Colonic mucosa (tissue), 4 donors: ENCODE data around the gene MAD1L1. TPM values are rescaled to one million over a fixed set of nuclear protein-coding genes. Genes with fewer than 3 reads are reported as not detected.
A peak's percentile ranks its signal among the peaks of the same experiment; 100 is the strongest.

Experiments used
- DNase-seq: peaks from one replicate; pipeline ENCODE4 v3.0.0-alpha.2; 2020
- H3K27ac ChIP-seq: fragments of 200-600 bp; one replicate; pipeline ENCODE4 v1.8.0; 2021
- H3K27me3 ChIP-seq: fragments of 200-600 bp; one replicate; pipeline ENCODE4 v1.8.0; 2021
- H3K36me3 ChIP-seq: fragments of 200-600 bp; one replicate; pipeline ENCODE4 v1.8.0; 2021
- H3K4me1 ChIP-seq: fragments of 200-600 bp; one replicate; pipeline ENCODE4 v1.8.0; 2021; ENCODE audit warnings: mild to moderate bottlenecking
- H3K4me3 ChIP-seq: fragments of 200-600 bp; one replicate; pipeline ENCODE4 v1.8.0; 2021
- H3K9ac ChIP-seq, 2 donors: one replicate each; pipeline ENCODE4 v1.7.0; 2013; ENCODE audit warnings: control low read depth in 2 of 2, low read depth in 2 of 2, low read length in 2 of 2
- H3K9me3 ChIP-seq: fragments of 200-600 bp; one replicate; pipeline ENCODE4 v1.8.0; 2021
- intact Hi-C: fragments of 100-400 bp; cut with DNase I; formaldehyde crosslinking; loops from one replicate; pipeline ENCODE4 v1.14.1; 2022
- total RNA-seq, 2 donors: library from RNA; stranded (reverse); fragmentation: NEBNext Ultra II Directional in 1 of 2; extraction: Animal tissue kit (Norgen Biotek cat#: 25700) in 1 of 2; gene quantifications; one replicate each; pipeline ENCODE4 v1.2.1, GENCODE V29; 2021
- TF ChIP-seq, protein P1 (sequence below): fragments of 200-600 bp; IDR thresholded peaks from one replicate; pipeline ENCODE4 v1.8.0; 2022; ENCODE audit warnings: antibody characterized with exemption, mild to moderate bottlenecking
- donor health status: healthy.
- donor health status: DM: no; HTN: no; CAD: no.
- donor health status: DM: no; HTN: no; CAD: no.

The MAD1L1 gene
- total RNA-seq, 2 donors from 2014 or later: 18.2 to 47.0 TPM

DNA sequence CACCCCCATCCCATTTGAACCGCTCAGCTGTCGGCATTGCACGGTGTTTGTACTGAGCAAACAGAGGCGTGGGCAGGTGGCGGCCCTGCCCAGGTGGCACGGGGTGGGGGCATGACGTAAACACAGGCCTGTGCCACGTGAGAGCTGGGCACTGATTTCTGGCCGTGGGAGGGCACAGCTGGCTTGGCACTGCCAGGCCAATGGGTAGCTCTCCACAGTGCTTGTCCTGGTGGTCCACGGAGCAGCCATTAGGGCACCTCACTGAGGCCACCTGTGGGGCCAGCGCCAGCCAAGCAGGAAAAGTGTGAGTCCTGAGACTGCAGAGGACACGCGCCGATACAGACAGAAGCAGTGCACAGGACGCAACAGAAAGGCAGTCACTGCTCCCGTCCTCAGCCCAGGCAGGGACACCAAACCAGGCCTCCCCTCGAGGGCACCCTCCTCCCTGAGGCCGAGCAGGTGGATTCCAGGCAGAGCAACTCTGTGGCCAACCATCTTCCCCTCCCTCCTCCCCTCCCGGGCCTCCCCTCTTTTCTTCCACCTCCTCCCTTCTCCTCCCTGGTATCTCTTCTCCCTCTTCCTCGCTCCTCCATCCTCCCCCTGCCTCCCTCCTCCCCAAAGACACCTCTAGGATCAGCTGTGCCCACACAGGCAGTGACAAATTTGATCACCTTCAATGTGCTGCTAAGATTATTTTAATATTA, 303.9 kb downstream of the MAD1L1 start:
- no peak overlapping the region for H3K9ac ChIP-seq
- DNase-seq: peak; percentile 72
- no peaks in the 10 kb centered on the region for H3K27me3 ChIP-seq
- H3K9me3 ChIP-seq: no peaks in the 10 kb centered on the region
- no peak overlapping the region for H3K27ac ChIP-seq
- no peaks in the 10 kb centered on the region for H3K4me1 ChIP-seq
- no peak overlapping the region for H3K4me3 ChIP-seq
- no peaks in the 10 kb centered on the region for H3K36me3 ChIP-seq
- intact Hi-C loops: no loop called here
- TF ChIP-seq, protein P1, sequence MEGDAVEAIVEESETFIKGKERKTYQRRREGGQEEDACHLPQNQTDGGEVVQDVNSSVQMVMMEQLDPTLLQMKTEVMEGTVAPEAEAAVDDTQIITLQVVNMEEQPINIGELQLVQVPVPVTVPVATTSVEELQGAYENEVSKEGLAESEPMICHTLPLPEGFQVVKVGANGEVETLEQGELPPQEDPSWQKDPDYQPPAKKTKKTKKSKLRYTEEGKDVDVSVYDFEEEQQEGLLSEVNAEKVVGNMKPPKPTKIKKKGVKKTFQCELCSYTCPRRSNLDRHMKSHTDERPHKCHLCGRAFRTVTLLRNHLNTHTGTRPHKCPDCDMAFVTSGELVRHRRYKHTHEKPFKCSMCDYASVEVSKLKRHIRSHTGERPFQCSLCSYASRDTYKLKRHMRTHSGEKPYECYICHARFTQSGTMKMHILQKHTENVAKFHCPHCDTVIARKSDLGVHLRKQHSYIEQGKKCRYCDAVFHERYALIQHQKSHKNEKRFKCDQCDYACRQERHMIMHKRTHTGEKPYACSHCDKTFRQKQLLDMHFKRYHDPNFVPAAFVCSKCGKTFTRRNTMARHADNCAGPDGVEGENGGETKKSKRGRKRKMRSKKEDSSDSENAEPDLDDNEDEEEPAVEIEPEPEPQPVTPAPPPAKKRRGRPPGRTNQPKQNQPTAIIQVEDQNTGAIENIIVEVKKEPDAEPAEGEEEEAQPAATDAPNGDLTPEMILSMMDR: no peak

DNA sequence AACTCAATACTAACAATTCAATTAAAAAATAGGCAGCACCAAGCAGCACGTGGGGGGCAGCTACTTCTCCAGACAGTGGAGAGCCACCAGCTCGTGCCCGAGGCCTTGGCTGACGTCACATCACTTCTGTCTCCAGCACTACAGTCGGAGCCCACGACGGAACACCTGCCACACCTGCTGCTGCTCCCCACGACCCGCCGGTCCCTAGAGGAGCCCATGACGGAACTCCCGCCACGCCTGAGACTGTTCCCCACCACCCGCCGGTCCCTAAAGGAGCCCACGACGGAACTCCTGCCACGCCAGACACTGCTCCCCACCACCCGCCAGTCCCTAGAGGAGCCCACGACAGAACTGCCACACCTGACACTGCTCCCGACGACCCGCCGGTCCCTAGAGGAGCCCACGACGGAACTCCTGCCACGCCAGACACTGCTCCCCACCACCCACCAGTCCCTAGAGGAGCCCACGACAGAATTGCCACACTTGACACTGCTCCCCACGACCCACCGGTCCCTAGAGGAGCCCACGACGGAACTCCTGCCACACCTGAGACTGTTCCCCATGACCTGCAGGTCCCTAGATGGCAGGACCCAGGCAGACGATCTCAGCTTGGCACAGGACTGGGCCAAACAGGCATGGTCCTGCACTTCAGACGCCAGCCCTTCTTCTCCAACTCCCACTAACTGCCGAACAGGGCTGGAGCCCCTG, 304.7 kb downstream of the MAD1L1 start:
- Histone ChIP-seq H3K9me3 (no peaks in the 10 kb centered on the region), H3K4me3 (no peak overlapping the region), H3K9ac (no peak overlapping the region), H3K36me3 (no peaks in the 10 kb centered on the region), H3K4me1 (no peaks in the 10 kb centered on the region), H3K27me3 (no peaks in the 10 kb centered on the region), H3K27ac (no peak overlapping the region)
- TF ChIP-seq, protein P1: no peak
- intact Hi-C loops: no loop called here
- no peak for DNase-seq

DNA sequence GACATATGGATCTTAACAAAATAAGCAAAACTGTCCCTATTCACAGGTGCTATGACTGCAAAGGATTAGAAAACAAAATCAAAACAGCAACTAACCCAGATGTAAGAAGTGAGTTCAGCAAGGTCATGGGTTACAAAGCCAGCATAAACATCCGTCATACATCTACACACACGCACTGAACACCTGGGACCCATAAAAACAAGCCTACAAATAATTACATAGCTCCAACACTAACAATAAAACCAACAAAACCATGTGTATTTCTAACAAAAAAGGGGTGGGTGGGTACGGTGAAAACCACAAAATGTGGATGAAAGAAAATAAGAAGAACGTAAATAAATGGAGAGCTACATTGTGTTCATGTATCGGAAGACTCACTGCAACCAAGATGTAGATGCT, 305.8 kb downstream of the MAD1L1 start:
- Histone ChIP-seq H3K27me3 (no peaks in the 10 kb centered on the region), H3K27ac (no peak overlapping the region), H3K9ac (no peak overlapping the region), H3K4me3 (no peak overlapping the region), H3K4me1 (no peaks in the 10 kb centered on the region), H3K9me3 (no peaks in the 10 kb centered on the region), H3K36me3 (no peaks in the 10 kb centered on the region)
- no peak for DNase-seq
- intact Hi-C loops: no loop called here
- TF ChIP-seq, protein P1: no peak

DNA sequence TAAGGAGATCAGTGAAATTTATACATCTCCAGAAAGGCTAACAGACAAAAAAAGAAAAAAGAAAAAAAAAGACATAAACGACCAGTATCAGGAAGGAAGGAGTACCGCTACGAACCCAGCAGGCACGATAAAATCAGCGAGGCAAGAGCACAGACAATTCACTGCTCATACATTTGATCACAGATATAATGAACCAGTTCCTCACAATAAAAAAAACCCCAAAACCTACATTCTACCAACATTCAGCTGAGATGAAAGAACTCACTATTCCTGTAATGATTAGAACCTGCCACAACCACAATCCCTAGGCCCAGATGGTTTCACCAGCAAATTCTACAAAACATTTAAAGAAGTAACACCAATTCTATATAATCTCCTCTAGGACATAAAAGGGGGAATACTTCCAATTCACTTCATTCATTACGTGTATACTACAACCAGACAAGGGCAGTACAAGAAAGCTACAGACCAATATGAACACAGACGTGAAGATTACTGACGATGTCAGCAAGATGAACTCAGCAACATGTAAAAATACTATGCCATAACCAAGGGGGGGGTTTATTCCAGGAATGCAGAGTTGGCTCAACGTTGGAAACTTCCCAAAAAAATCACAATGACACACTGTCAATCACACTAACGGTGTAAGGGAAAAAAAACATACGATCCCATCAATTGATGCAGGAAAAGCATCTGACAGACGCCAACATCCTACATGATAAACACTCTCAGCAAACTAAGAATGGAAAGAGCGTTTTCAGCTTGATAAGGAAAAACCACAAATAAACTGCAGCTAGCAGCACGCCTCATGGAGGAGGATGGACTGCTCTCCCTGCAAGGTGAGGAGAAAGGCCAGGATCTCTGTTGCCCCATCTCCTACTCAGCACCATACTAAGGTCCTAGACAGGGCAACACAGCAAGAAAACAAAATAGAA, 306.5 kb downstream of the MAD1L1 start:
- H3K27ac ChIP-seq: no peak overlapping the region

DNA sequence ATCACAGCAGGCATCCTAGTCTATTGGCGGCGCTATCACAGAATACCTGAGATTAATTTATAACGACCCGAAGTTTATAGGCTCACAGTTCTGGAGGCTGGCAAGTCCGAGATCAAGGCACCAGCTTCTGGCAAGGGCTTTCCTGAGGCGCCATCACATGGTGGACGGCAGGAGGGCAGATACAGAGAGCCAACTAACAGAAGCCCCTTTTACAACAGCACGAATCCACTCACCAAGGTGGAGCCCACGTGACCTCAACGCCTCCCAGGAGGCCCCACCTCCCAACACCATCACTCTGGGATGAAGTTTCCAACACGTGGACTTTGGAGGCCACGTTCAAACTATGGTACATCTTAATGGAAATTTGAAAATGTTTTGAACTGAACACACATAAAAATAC, 307.4 kb downstream of the MAD1L1 start:
- no peak for DNase-seq
- H3K9me3 ChIP-seq: no peaks in the 10 kb centered on the region
- H3K36me3 ChIP-seq: no peaks in the 10 kb centered on the region
- TF ChIP-seq, protein P1: no peak
- H3K27me3 ChIP-seq: no peaks in the 10 kb centered on the region
- no peak overlapping the region for H3K9ac ChIP-seq
- intact Hi-C loops: no loop called here
- no peak overlapping the region for H3K4me3 ChIP-seq
- no peak overlapping the region for H3K27ac ChIP-seq
- no peaks in the 10 kb centered on the region for H3K4me1 ChIP-seq

More for the DNA sequence above, 306.5 kb downstream of the MAD1L1 start:
- DNase-seq: no peak
- intact Hi-C loops: no loop called here
- Histone ChIP-seq H3K4me3 (no peak overlapping the region), H3K9ac (no peak overlapping the region), H3K27me3 (no peaks in the 10 kb centered on the region), H3K36me3 (no peaks in the 10 kb centered on the region), H3K4me1 (no peaks in the 10 kb centered on the region), H3K9me3 (no peaks in the 10 kb centered on the region)
- TF ChIP-seq, protein P1: no peak
